Eye (tissue), 1 donor: ENCODE data around the gene IBA57.

ENCODE experiments used
- DNase-seq: peaks from one replicate; pipeline ENCODE4 v3.0.0-alpha.2; 2015

The IBA57 gene

DNA sequence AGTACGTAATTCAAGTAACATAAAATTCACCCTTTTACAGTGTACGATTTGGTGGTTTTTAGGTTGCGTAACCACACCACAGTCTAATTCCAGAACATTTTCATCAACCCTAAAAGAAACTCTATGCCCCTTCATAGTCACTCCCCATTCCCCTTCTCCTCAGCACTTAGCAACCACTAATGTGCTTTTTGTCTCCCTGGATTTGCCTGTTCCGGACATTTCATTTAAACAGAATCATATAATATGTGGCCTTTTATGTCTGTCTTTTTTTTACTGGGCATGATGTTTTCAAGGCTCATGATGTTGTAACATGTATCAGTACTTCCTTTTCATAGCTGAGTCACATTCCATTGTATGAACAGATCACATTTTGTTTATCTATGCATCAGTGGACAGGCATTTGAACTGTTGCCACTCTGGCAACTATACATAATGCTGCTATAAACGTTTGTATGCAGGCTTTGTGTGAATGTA, 63.0 kb downstream of the IBA57 start:
- DNase-seq, result no peak

DNA sequence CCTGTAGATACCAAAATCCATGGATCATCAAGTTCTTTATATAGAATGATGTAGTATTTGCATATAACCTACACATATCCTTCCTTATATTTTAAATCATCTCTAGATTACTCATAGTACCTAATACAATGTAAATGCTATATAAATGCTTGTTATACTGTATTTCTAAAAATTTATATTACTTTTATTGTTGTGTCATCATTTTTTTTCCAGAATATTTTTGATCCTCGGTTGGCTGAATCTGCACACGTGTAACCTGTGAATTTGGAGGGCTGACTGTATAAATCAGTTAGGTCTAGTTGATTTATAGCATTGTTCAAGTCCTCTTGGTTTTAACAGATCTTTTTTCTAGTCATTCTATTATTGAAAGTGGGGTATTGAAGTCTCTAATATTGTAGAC, 65.6 kb downstream of the IBA57 start:
- DNase-seq, result no peak
